GM21717 (cell line): ENCODE data around the gene FHAD1.
"Not testable (repeated sequence)": the region's sequence is repeated elsewhere in the genome, so short reads cannot be mapped to it uniquely, and the experiment has no call there.

ENCODE experiments used
- ATAC-seq: cut with Tn5 transposase; IDR thresholded peaks from one replicate; pipeline ENCODE4 v1.9.1; 2021; ENCODE audit warnings: mild to moderate bottlenecking, moderate library complexity; ENCODE audit not compliant: unreplicated experiment

The FHAD1 gene

DNA sequence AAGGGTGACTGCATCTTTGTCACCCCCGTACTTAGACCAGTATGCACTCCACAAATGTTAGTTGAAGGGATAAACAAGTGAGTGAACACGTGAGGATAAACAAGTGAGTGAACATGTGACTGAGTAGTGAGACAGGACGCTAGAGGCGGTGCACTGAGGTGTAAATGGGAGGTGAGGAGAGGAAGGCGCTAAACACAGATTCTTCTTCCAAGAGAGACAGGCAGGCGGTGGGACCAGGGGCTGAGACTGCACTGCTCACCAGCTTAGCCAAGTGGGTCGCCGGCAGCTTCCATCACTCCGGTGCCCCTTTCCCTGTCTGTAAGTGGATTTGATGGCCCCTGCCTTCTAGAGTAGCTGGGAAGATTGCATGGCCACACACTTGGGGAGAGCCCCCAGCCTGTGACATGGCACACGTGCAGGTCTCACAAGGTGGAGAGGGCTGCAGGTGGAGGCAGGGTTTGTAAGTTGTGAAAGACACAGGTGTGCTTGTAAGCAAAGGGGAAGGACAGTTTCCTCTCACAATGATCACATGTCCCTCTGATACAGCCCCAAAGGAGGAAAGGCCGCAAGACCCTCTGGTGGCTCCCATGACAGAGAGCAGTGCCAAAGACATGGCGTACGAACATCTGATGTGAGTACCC, 115.2 kb downstream of the FHAD1 start:
- no peak for ATAC-seq

DNA sequence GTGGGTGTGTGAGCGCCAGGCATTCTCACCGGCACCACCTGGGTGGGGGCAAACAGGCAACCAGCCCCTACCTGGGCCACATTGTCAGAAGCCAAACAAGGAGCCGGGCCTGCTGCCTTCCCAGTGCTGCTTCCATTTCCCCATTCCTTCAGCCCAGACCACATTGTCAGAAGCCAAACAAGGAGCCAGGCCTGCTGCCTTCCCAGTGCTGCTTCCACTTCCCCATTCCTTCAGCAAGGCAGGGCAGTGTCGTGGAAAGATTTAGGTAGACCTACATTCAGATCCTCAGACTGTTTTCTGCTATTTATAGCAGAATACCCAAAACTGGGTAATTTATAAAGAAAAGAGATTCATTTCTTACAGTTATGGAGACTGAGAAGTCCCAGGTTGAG, 115.7 kb downstream of the FHAD1 start:
- no peak for ATAC-seq

- no peak for ATAC-seq
These were observed 117.7 kb downstream of the FHAD1 start for GRCh38 chr1:15364740-15365139.

- ATAC-seq: no peak
These were observed 121.9 kb downstream of the FHAD1 start for GRCh38 chr1:15368888-15369287.

- ATAC-seq: no peak
These were observed 123.2 kb downstream of the FHAD1 start for GRCh38 chr1:15370268-15370667.

- ATAC-seq: no peak
These were observed 123.9 kb downstream of the FHAD1 start for GRCh38 chr1:15370781-15371520.

GRCh38 chr1:15371610-15372545, 124.9 kb downstream of the FHAD1 start:
- no peak for ATAC-seq

DNA sequence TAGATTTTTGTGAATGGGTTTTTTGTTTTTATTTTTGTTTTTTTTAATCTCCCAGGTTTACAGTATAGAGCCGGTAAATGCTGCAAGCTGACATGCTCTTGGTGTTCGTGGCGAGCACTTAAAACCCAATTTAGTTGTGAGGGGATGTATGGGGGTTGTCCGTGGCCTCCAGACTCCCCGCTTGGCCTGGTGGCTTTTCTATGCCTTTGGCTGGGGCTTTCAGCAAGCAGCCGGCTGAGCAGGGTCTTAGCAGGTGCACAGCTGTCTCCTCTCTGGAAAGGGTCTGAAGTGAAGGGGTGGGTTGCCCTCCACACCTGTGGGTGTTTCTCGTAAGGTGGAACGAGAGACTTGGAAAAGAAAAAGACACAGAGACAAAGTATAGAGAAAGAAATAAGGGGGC, 131.7 kb downstream of the FHAD1 start:
- no peak for ATAC-seq

GRCh38 chr1:15379151-15379550, 132.1 kb downstream of the FHAD1 start:
- ATAC-seq: not testable (repeated sequence)

DNA sequence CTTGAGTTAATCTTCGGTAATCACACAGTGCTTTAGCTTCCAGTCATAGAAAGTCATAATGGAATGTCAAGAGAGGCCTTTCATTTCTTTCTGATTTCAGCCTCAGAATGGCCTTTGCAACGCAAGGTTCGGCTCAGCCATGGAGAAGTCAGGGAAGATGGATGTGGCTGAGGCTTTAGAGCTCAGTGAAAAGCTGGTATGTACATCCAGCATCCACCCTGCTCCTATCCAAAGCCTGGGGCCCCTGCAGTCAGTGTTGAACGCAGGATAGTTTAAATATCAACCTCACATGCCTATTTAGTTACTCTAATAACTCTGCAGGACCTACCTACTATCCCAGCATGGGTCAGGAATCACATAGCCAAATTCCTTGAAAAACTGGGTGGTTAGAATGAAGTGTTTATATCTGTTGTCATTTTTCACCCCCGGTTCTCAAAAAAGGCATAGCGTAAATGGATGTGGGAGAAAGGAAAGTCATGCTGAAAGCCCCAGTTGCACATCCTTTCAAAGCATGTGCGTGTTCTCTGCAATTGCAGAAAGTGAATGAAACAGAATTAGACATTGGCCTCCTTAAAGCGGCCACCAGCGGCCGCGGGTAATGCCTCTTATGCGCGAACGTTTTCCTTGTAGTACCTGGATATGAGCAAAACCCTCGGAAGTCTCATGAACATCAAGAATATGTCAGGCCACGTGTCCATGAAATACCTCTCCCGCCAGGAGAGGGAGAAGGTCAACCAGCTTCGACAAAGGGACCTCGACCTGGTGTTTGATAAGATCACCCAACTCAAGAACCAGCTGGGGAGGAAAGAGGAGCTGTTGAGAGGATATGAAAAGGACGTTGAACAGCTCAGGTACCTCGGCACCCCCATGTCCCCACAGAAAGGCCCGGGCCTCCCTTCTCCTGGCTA, 133.8 kb downstream of the FHAD1 start:
- ATAC-seq: no peak

DNA sequence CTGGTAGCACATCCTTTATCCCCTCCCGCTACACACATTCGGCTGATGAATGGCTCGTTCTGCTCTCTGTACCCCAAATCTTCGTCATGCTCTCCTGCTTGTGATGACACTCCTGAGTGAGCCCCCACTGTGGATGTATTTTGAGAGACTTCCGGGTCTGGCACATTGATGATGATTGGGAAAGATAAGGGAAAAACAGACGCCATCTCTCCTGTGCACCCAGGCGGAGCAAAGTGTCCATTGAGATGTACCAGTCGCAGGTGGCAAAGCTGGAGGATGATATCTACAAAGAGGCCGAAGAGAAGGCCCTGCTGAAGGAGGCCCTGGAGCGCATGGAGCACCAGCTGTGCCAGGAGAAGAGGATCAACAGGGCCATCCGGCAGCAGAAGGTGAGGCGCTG, 134.8 kb downstream of the FHAD1 start:
- ATAC-seq: no peak

- ATAC-seq: no peak
These were observed 135.8 kb downstream of the FHAD1 start for GRCh38 chr1:15382601-15383518.

DNA sequence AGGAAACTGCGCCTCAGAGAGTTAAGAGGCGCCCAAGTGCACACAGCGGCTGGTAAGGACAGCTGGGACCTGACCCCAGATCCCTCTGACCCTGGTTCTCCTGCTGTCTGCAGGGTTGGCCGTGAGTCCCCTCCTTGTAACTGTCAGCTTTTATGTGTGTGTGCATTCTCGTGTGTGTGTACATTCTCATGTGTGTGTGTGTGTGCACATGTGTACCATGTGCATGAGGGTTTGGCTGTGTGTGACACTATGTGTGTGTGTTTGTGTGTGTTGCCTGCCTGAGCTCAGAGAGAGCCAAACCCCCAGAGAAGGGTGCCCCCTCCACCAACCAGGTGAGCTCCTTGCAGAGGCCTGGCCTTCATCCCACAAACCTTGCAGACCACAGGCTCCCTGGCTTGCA, 136.8 kb downstream of the FHAD1 start:
- ATAC-seq: no peak

GRCh38 chr1:15384301-15384901, 137.4 kb downstream of the FHAD1 start:
- peak; percentile 68 for ATAC-seq

- no peak for ATAC-seq
These were observed 138.4 kb downstream of the FHAD1 start for GRCh38 chr1:15385420-15385819.

DNA sequence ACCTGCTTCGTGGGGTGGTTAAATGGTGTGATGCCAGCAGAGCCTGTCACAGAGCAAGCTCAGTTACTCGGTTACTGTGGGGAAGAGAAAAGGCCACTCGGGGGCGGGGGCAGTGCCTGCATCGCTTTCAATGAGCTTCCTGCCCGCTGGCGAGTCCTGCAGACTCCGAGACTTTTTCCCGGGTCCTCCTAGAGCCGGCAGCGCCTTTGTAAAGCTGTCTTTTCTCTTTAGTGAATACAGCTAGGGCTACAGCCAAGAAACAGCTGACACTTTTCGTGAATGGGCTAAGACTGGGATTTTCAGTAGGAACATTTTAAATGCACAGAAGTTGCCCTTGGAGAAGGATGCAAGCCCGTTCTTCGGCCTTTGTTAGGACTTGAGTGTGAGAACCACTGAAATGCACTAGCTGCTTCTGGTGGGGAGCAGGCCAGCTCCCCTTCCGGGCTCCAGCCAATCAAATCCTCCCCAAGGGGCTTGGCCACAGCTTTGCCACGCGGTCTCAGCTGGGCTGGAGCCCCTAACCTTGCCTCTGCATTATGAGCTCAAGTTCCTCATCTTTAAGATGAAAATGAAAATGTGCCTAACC, 139.2 kb downstream of the FHAD1 start:
- ATAC-seq: no peak

DNA sequence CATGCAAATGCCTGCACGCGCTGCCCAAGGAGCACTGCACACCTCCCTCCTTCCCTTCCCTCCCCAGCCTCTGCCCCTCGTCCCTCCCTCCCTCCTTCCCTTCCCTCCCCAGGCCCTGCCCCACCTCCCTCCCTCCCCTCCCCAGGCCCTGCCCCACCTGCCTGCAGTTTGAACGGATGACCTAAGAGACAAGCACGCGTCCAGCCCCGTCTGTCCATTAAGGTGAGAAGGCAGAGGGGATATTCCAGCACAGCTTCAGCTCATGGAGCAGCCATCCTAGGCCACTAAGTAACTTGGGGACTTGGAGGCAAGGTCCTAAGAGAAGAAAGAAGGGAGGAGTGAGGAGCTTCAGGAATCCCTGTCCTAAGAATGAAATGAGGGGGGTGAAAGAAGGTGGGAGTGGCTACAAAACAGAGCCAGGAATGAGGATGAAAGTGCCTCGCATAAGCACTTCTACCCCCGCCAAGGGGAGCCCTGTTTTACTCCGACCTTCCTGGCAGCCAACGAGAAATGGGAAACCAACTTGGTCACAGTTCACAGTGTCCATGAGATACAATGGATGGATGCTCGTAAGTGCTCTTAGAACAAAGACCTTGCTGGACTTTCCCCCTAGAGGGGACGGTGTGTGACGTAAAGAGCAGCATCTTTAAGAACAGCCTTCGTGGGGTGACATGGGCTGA, 141.3 kb downstream of the FHAD1 start:
- no peak for ATAC-seq

- not testable (repeated sequence) for ATAC-seq
These were observed 142.8 kb downstream of the FHAD1 start for GRCh38 chr1:15389828-15390227.
